GM23248 (cell line): Measurements from ENCODE around the gene BTNL3.

Source experiments
- EZH2 ChIP-seq: fragments of 200-600 bp; sonication (generic); IDR thresholded peaks from 2 replicates; pipeline ENCODE4 v1.6.1; 2018; ENCODE audit warnings: antibody characterized with exemption, mild to moderate bottlenecking; ENCODE audit not compliant: insufficient read depth, poor library complexity, severe bottlenecking
- EZH2phosphoT487 ChIP-seq: fragments of 200-600 bp; sonication (generic); IDR thresholded peaks from 2 replicates; pipeline ENCODE4 v1.6.1; 2018; ENCODE audit warnings: antibody characterized with exemption, moderate library complexity, mild to moderate bottlenecking, low read depth; ENCODE audit not compliant: insufficient read depth

DNA sequence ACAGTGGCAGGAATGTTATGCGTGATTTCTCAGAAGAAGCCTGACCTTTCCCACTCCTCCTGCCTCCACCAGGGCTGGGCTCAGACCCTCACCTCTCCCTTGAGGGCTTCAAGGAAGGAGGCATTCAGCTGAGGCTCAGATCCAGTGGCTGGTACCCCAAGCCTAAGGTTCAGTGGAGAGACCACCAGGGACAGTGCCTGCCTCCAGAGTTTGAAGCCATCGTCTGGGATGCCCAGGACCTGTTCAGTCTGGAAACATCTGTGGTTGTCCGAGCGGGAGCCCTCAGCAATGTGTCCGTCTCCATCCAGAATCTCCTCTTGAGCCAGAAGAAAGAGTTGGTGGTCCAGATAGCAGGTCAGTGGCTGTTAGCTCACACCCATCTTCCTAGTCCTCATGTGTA lies 61.4 kb downstream of the BTNL3 start:
- TF ChIP-seq EZH2phosphoT487, result no peak
- TF ChIP-seq EZH2, result no peak
